GM12878 (cell line): ENCODE data around the gene SDHAF2. TPM values are rescaled to one million over a fixed set of nuclear protein-coding genes. Genes with fewer than 3 reads are reported as not detected.

Experiments
- ATAC-seq: fragments of 200-7000 bp; cut with Tn5 transposase; 3 replicates; pipeline ENCODE4 v1.9.1; 2020; ENCODE audit warnings: mild to moderate bottlenecking, moderate library complexity
- BruUV-seq: library from RNA; stranded (reverse); fragments of 400-500 nt; replicated peaks from 2 replicates; lab custom pipeline; 2021; lab: Mats Ljungman, UMichigan
- CTCF ChIA-PET: fragments of 300-600 bp; sonication (Branson Sonifier 250); formaldehyde crosslinking; extraction: SDS; loops from one replicate; lab custom pipeline; 2021; ENCODE audit warnings: inconsistent platforms; lab: Yijun Ruan, JAX
- POLR2A ChIA-PET: fragments of 350-600 bp; formaldehyde crosslinking; extraction: SDS; loops from one replicate; lab custom pipeline; 2021; ENCODE audit warnings: inconsistent platforms; lab: Charles Lee
- RAD21 ChIA-PET: fragments of 300-600 bp; sonication (Branson Sonifier 250); formaldehyde crosslinking; loops from one replicate; lab custom pipeline; 2023; ENCODE audit warnings: antibody characterized with exemption; ENCODE audit not compliant: unreplicated experiment; lab: Charles Lee
- SMC1A ChIA-PET: fragments of 300-600 bp; sonication (Branson Sonifier 250); formaldehyde crosslinking; loops from one replicate; lab custom pipeline; 2023; ENCODE audit not compliant: unreplicated experiment, uncharacterized antibody; lab: Charles Lee
- DNase-seq: peaks from one replicate; pipeline ENCODE4 v3.0.0-alpha.2; 2011; ENCODE audit warnings: low read depth, low spot score
- FAIRE-seq: peaks from 3 replicates; lab custom pipeline; 2011; peaks lifted over from hg19 to GRCh38; lab: Jason Lieb, UNC
- H2AFZ ChIP-seq: 2 replicates; pipeline ENCODE4 v1.6.0; 2011; ENCODE audit warnings: low read depth, low read length, control low read depth; ENCODE audit not compliant: control insufficient read depth
- H3K27ac ChIP-seq: 2 replicates; pipeline ENCODE4 v1.5.1; 2011; ENCODE audit warnings: control low read depth; ENCODE audit not compliant: control insufficient read depth, insufficient read depth
- H3K27me3 ChIP-seq, 2 experiments: replicated peaks in 1 of 2; 2 replicates each; pipeline versions ENCODE4 v1.6.0 to v1.6.1; 2011; ENCODE audit warnings: low read length in 1 of 2; ENCODE audit not compliant: control insufficient read depth in 2 of 2, insufficient read depth in 2 of 2
- H3K36me3 ChIP-seq, 2 experiments: 2 replicates each; pipeline ENCODE4 v1.5.1; 2011; ENCODE audit warnings: low read length in 1 of 2; ENCODE audit not compliant: control insufficient read depth in 2 of 2, insufficient read depth in 2 of 2
- H3K4me1 ChIP-seq: 2 replicates; pipeline ENCODE4 v1.6.1; 2011; ENCODE audit warnings: mild to moderate bottlenecking, low read length, moderate library complexity, mixed read lengths; ENCODE audit not compliant: control insufficient read depth, insufficient read depth
- H3K4me2 ChIP-seq: 2 replicates; pipeline ENCODE4 v1.6.0; 2011; ENCODE audit warnings: control low read depth; ENCODE audit not compliant: control insufficient read depth, insufficient read depth
- H3K4me3 ChIP-seq: fragments of 200-600 bp; sonication (generic); 2 replicates; pipeline ENCODE4 v1.5.1; 2016
- H3K79me2 ChIP-seq: 2 replicates; pipeline ENCODE4 v1.6.0; 2011; ENCODE audit warnings: low read length; ENCODE audit not compliant: control insufficient read depth, insufficient read depth
- H3K9ac ChIP-seq: 2 replicates; pipeline ENCODE4 v1.8.0; 2011; ENCODE audit warnings: low read length, control low read depth, mixed read lengths; ENCODE audit not compliant: control insufficient read depth, insufficient read depth
- H3K9me3 ChIP-seq: replicated peaks from 3 replicates; pipeline ENCODE4 v1.5.1; 2011; ENCODE audit warnings: mild to moderate bottlenecking, low read length; ENCODE audit not compliant: control insufficient read depth, insufficient read depth
- H4K20me1 ChIP-seq: 2 replicates; pipeline ENCODE4 v1.6.0; 2011; ENCODE audit not compliant: control insufficient read depth, insufficient read depth
- CREM ChIP-seq: IDR thresholded peaks from 2 replicates; pipeline ENCODE4 v1.6.1; 2014; ENCODE audit warnings: antibody characterized with exemption, low read depth
- CUX1 ChIP-seq: IDR thresholded peaks from 2 replicates; pipeline ENCODE4 v1.6.1; 2012; ENCODE audit warnings: improper control_type of control experiment, low read depth, low read length; ENCODE audit not compliant: insufficient replicate concordance
- E2F4 ChIP-seq: IDR thresholded peaks from 2 replicates; pipeline ENCODE4 v1.6.1; 2012; ENCODE audit warnings: low read depth, low read length, improper control_type of control experiment
- EGR1 ChIP-seq, 2 experiments: IDR thresholded peaks; 1 replicate in 1 of 2; 2 replicates in 1 of 2; pipeline ENCODE4 v1.6.1; 2011 to 2012; ENCODE audit warnings: low read depth in 2 of 2, low read length in 2 of 2, borderline replicate concordance in 1 of 2, mild to moderate bottlenecking in 1 of 2, moderate library complexity in 1 of 2
- MYC ChIP-seq: IDR thresholded peaks from 2 replicates; pipeline ENCODE4 v1.6.1; 2011; ENCODE audit warnings: mild to moderate bottlenecking, low read length, moderate library complexity, inconsistent platforms; ENCODE audit not compliant: insufficient read depth, insufficient replicate concordance, insufficient read length, severe bottlenecking
- POLR2AphosphoS5 ChIP-seq: IDR thresholded peaks from 2 replicates; pipeline ENCODE4 v1.6.1; 2011; ENCODE audit warnings: mild to moderate bottlenecking, low read length, inconsistent platforms
- SMAD1 ChIP-seq: fragments of 450-650 bp; IDR thresholded peaks from 2 replicates; pipeline ENCODE4 v1.6.1; 2018; ENCODE audit warnings: mild to moderate bottlenecking, low read depth; ENCODE audit not compliant: partially characterized antibody
- TCF12 ChIP-seq: IDR thresholded peaks from 2 replicates; pipeline ENCODE4 v1.6.1; 2011; ENCODE audit warnings: low read depth, mild to moderate bottlenecking, low read length
- ZZZ3 ChIP-seq: IDR thresholded peaks from 2 replicates; pipeline ENCODE4 v1.6.1; 2011; ENCODE audit warnings: low read depth; ENCODE audit not compliant: control insufficient read depth, insufficient read length
- WGBS: methylation state at CpG from one replicate; pipeline ENCODE4 v1.1.6; 2016; ENCODE audit warnings: low lambda C conversion rate; ENCODE audit not compliant: insufficient replicate concordance, insufficient coverage; ENCODE audit errors: missing lambda C conversion rate; 5-methylcytosine and 5-hydroxymethylcytosine counted together
- in situ Hi-C: fragments of 300-500 bp; cut with MboI; formaldehyde crosslinking; loops from 9 replicates; pipeline ENCODE4 v1.14.3; 2018; ENCODE audit warnings: mixed read lengths
- intact Hi-C: fragments of 100-400 bp; cut with micrococcal nuclease; formaldehyde crosslinking; loops from one replicate; pipeline ENCODE4 v1.14.2; 2022; ENCODE audit not compliant: unreplicated experiment
- polyA plus RNA-seq, 11 experiments: library from polyadenylated mRNA; depleted of rRNA in 4 of 11; unstranded in 6 of 11; stranded (reverse) in 5 of 11; fragments of >200 nt; fragmentation: Nextera tagmentation in 4 of 11; fragmentation: Illumina TruSeq in 1 of 11; extraction: Ambion mirVana in 4 of 11; extraction: Trizol in 1 of 11; gene quantifications; 1 replicate in 1 of 11; 2 replicates in 10 of 11; pipeline versions ENCODE4 v1.2.1 to v1.2.3, GENCODE V29; 2011 to 2016; ENCODE audit warnings: inconsistent platforms in 2 of 11, missing spikeins in 2 of 11, low read depth in 1 of 11
- total RNA-seq, 4 experiments: library from RNA; depleted of rRNA in 3 of 4; stranded (reverse); fragments of >200 nt in 3 of 4; fragmentation: Illumina TruSeq in 1 of 4; extraction: Trizol in 1 of 4; gene quantifications; 2 replicates each; pipeline versions ENCODE4 v1.2.1 to v1.2.3, GENCODE V29; 2013 to 2021
- TF ChIP-seq, protein P1 (sequence below): fragments of 450-650 bp; IDR thresholded peaks from 2 replicates; pipeline ENCODE4 v1.6.1; 2017; ENCODE audit warnings: low read depth, mild to moderate bottlenecking, moderate library complexity

Gene SDHAF2
- total and polyA plus RNA-seq, 10 of the 15 experiments (the other 5 are each of a cell fraction or from before 2014, with no cell fraction given): 30.6 to 160 (median 78.3) TPM

- TF ChIP-seq CUX1 (no peak), E2F4 (no peak), ZZZ3 (no peak)
Measured at GRCh38 chr11:61485080-61485479, 55.2 kb downstream of the SDHAF2 start (continued).

DNA sequence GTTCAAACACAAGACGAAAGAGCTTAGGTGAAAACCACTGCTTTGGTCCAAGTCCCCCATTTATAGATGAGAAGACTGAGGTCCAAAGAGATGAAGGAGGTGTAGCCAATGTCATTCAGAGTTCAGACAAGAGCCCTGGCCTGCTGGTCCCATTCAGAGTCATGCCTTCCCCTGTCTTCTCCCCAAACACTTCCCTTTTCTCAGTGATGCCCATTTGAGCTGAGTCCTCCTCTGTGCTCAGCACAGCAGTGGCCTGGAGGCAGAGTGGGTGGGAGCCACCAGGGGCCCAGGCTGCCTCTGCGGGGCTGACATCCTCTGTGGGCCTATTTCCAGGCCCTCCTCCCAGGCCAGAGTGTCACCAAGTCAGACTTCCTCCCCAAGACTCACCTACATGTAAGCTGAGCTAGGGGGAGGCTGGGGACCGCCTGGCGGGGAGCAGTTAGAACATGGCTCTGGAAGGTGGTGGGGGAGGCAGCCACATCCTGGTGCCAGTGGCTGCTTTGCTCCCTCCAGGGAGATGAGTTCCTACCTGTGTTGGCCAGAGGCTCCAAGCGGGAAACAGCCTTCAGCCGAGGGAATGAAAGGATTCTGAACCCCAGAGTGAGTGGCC, 56.2 kb downstream of the SDHAF2 start:
- no peaks in the 10 kb centered on the region for H3K79me2 ChIP-seq
- no peak for ATAC-seq
- no TSS peak for BruUV-seq
- SMC1A ChIA-PET: no interaction called here
- H3K36me3 ChIP-seq: no peaks in the 10 kb centered on the region
- no peak overlapping the region for H2AFZ ChIP-seq
- H4K20me1 ChIP-seq: no peaks in the 10 kb centered on the region
- RAD21 ChIA-PET: no interaction called here
- H3K9me3 ChIP-seq: no peaks in the 10 kb centered on the region
- H3K4me2 ChIP-seq: no peak overlapping the region
- FAIRE-seq: no peak
- POLR2A ChIA-PET: no interaction called here
- H3K27ac ChIP-seq: no peak overlapping the region
- WGBS: 48% methylated on average over 6 of the region's 6 CpGs
- in situ Hi-C loops: no loop called here
- no peaks in the 10 kb centered on the region for H3K4me1 ChIP-seq
- H3K27me3 ChIP-seq: no peaks in the 10 kb centered on the region
- H3K9ac ChIP-seq: no peak overlapping the region
- CTCF ChIA-PET: interaction anchor here (0.7 to 1.9 kb wide), 2 partner anchors 31 to 154 kb away, joined by 3 to 6 read pairs; no protein-coding TSS in a partner anchor
- H3K4me3 ChIP-seq: no peak overlapping the region
- DNase-seq: no peak
- intact Hi-C loops: no loop called here
- TF ChIP-seq SMAD1: no peak
- TF ChIP-seq, protein P1, sequence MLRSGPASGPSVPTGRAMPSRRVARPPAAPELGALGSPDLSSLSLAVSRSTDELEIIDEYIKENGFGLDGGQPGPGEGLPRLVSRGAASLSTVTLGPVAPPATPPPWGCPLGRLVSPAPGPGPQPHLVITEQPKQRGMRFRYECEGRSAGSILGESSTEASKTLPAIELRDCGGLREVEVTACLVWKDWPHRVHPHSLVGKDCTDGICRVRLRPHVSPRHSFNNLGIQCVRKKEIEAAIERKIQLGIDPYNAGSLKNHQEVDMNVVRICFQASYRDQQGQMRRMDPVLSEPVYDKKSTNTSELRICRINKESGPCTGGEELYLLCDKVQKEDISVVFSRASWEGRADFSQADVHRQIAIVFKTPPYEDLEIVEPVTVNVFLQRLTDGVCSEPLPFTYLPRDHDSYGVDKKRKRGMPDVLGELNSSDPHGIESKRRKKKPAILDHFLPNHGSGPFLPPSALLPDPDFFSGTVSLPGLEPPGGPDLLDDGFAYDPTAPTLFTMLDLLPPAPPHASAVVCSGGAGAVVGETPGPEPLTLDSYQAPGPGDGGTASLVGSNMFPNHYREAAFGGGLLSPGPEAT: no peak
- no peak for TF ChIP-seq ZZZ3
- no peak for TF ChIP-seq EGR1 (IDR thresholded peaks at IDR 0.05; ENCODE audit: borderline replicate concordance in 1 of 2, low read depth in 2 of 2, low read length in 2 of 2)
- TF ChIP-seq POLR2AphosphoS5: no peak
- TF ChIP-seq CREM: no peak
- TF ChIP-seq MYC: no peak
- no peak for TF ChIP-seq TCF12
